Suprapubic skin (tissue), 4 donors: Measurements from ENCODE around the gene CREB3L1. TPM values are rescaled to one million over a fixed set of nuclear protein-coding genes. Genes with fewer than 3 reads are reported as not detected.

Source experiments
- DNase-seq, 2 donors: peaks; one replicate each; pipeline ENCODE4 v3.0.0-alpha.2; 2019; ENCODE audit warnings: low spot score in 2 of 2
- H3K27ac ChIP-seq: fragments of 200-600 bp; sonication (generic); one replicate; pipeline ENCODE4 v1.5.1; 2019
- H3K27me3 ChIP-seq: fragments of 200-600 bp; sonication (generic); one replicate; pipeline ENCODE4 v1.5.1; 2019
- H3K36me3 ChIP-seq: fragments of 200-600 bp; sonication (generic); one replicate; pipeline ENCODE4 v1.5.1; 2019
- H3K4me1 ChIP-seq: fragments of 200-600 bp; sonication (generic); one replicate; pipeline ENCODE4 v1.5.1; 2019
- H3K4me3 ChIP-seq: fragments of 200-600 bp; sonication (generic); one replicate; pipeline ENCODE4 v1.5.1; 2019; ENCODE audit warnings: mild to moderate bottlenecking
- H3K9me3 ChIP-seq: fragments of 200-600 bp; sonication (generic); one replicate; pipeline ENCODE4 v1.5.1; 2019
- CTCF ChIP-seq, 2 donors: fragments of 200-600 bp in 1 of 2; fragments of 450-650 bp in 1 of 2; sonication (generic) in 1 of 2; IDR thresholded peaks; one replicate each; pipeline ENCODE4 v1.5.1; 2016 to 2019; ENCODE audit warnings: antibody characterized with exemption in 2 of 2, mild to moderate bottlenecking in 1 of 2, moderate library complexity in 1 of 2
- EP300 ChIP-seq: sonication (generic); formaldehyde crosslinking; IDR thresholded peaks from one replicate; pipeline ENCODE4 v1.6.1; 2017; ENCODE audit warnings: antibody characterized with exemption
- POLR2A ChIP-seq, 2 donors: fragments of 450-650 bp; IDR thresholded peaks; one replicate each; pipeline ENCODE4 v1.6.1; 2017; ENCODE audit warnings: antibody characterized with exemption in 2 of 2, mild to moderate bottlenecking in 2 of 2, moderate library complexity in 2 of 2
- POLR2AphosphoS5 ChIP-seq, 3 donors: sonication (generic); formaldehyde crosslinking; IDR thresholded peaks; one replicate each; pipeline ENCODE4 v1.6.1; 2017; ENCODE audit warnings: antibody characterized with exemption in 3 of 3
- WGBS: methylation state at CpG from one replicate; pipeline ENCODE4 v1.1.5; 2018; 5-methylcytosine and 5-hydroxymethylcytosine counted together
- total RNA-seq, 4 donors: library from RNA; depleted of rRNA; stranded (reverse); fragments of >200 nt; gene quantifications; one replicate each; pipeline ENCODE4 v1.1.0, GENCODE V29; 2016

CREB3L1 gene
- 1 to 10 TPM in 2 of 4 donors, under 1 TPM in 2; 0.79 to 2.3 (median 1.5) TPM for total RNA-seq

GRCh38 chr11:46277622-46278386 lies at the start of gene CREB3L1:
TSS of gene CREB3L1 (plus strand) at chr11:46277662. CDS start at chr11:46278112, 450 bp downstream.
- no peak for DNase-seq
- Histone ChIP-seq H3K36me3 (no peaks in the 10 kb centered on the region), H3K4me1 (peaks cover 63% of the 10 kb centered on the region), H3K27me3 (peaks cover 8% of the 10 kb centered on the region), H3K4me3 (peak within 1 kb of the TSS; percentile 74), H3K27ac (peak within 1 kb of the TSS; percentile 67), H3K9me3 (no peaks in the 10 kb centered on the region)
- 13% methylated on average over 30 of the region's 61 CpGs for WGBS
- TF ChIP-seq EP300 (no peak), POLR2A (IDR thresholded peaks at IDR 0.05) (no peak), POLR2AphosphoS5 (IDR thresholded peaks at IDR 0.05) (no peak), CTCF (IDR thresholded peaks at IDR 0.05) (no peak)

GRCh38 chr11:46229230-46229629 lies 48.2 kb upstream of the CREB3L1 start:
- peaks cover 10% of the 10 kb centered on the region for H3K27me3 ChIP-seq
- WGBS: 89% methylated on average over 13 of the region's 13 CpGs

GRCh38 chr11:46234311-46234710 lies 43.2 kb upstream of the CREB3L1 start:
- H3K4me1 ChIP-seq: peaks cover 25% of the 10 kb centered on the region
- DNase-seq: no peak
- no peak overlapping the region for H3K4me3 ChIP-seq
- no peaks in the 10 kb centered on the region for H3K36me3 ChIP-seq
- no peaks in the 10 kb centered on the region for H3K9me3 ChIP-seq
- 61% methylated on average over 12 of the region's 12 CpGs for WGBS
- TF ChIP-seq CTCF (IDR thresholded peaks at IDR 0.05) (no peak), POLR2AphosphoS5 (IDR thresholded peaks at IDR 0.05) (no peak), EP300 (no peak), POLR2A (IDR thresholded peaks at IDR 0.05) (no peak)
- no peak overlapping the region for H3K27ac ChIP-seq
- H3K27me3 ChIP-seq: peaks cover 2% of the 10 kb centered on the region

More at GRCh38 chr11:46229230-46229629, 48.2 kb upstream of the CREB3L1 start:
- H3K4me1 ChIP-seq: no peaks in the 10 kb centered on the region
- H3K27ac ChIP-seq: no peak overlapping the region
- no peak for TF ChIP-seq POLR2AphosphoS5 (IDR thresholded peaks at IDR 0.05)
- no peaks in the 10 kb centered on the region for H3K9me3 ChIP-seq
- H3K36me3 ChIP-seq: no peaks in the 10 kb centered on the region
- no peak overlapping the region for H3K4me3 ChIP-seq
- DNase-seq: no peak

GRCh38 chr11:46235777-46236688 lies 41.4 kb upstream of the CREB3L1 start:
- no peaks in the 10 kb centered on the region for H3K36me3 ChIP-seq
- no peak overlapping the region for H3K4me3 ChIP-seq
- no peaks in the 10 kb centered on the region for H3K9me3 ChIP-seq
- TF ChIP-seq CTCF (IDR thresholded peaks at IDR 0.05) (no peak), POLR2AphosphoS5 (IDR thresholded peaks at IDR 0.05) (no peak), POLR2A (IDR thresholded peaks at IDR 0.05) (no peak), EP300 (no peak)
- WGBS: 59% methylated on average over 1 of the region's 1 CpG
- H3K27ac ChIP-seq: no peak overlapping the region
- H3K27me3 ChIP-seq: peaks cover 2% of the 10 kb centered on the region
- DNase-seq: no peak
- H3K4me1 ChIP-seq: peaks cover 31% of the 10 kb centered on the region

GRCh38 chr11:46236918-46237247 lies 40.6 kb upstream of the CREB3L1 start:
- no peaks in the 10 kb centered on the region for H3K27me3 ChIP-seq
- H3K9me3 ChIP-seq: no peaks in the 10 kb centered on the region
- H3K4me1 ChIP-seq: peaks cover 31% of the 10 kb centered on the region
- no peak overlapping the region for H3K27ac ChIP-seq
- peak overlapping the region; percentile 59 for H3K4me3 ChIP-seq
- no peak for DNase-seq
- TF ChIP-seq POLR2A (IDR thresholded peaks at IDR 0.05) (no peak), POLR2AphosphoS5 (IDR thresholded peaks at IDR 0.05) (no peak), EP300 (no peak), CTCF (IDR thresholded peaks at IDR 0.05) (no peak)
- no peaks in the 10 kb centered on the region for H3K36me3 ChIP-seq
- 69% methylated on average over 5 of the region's 5 CpGs for WGBS
